SK-N-SH treated with all-trans-retinoic acid at 6 μM for 48 hours (cell line): ENCODE results near the gene BOK.

Experiments
- POU6F1 ChIP-seq: fragments of 250-450 bp; sonication (Bioruptor Pico); IDR thresholded peaks from 2 replicates; pipeline ENCODE4 v1.8.0; 2021; ENCODE audit warnings: low read depth, mild to moderate bottlenecking, moderate library complexity, borderline replicate concordance
- RARB ChIP-seq: fragments of 250-450 bp; sonication (Bioruptor Pico); IDR thresholded peaks from 2 replicates; pipeline ENCODE4 v1.8.0; 2021; ENCODE audit warnings: mild to moderate bottlenecking, moderate library complexity
- ZFP30 ChIP-seq: fragments of 450-650 bp; formaldehyde crosslinking; IDR thresholded peaks from 2 replicates; pipeline ENCODE4 v1.5.0; 2022; ENCODE audit warnings: mild to moderate bottlenecking, moderate library complexity

GRCh38 chr2:241546771-241547498 lies 11.6 kb upstream of the BOK start:
- no peak for TF ChIP-seq RARB (CRISPR knock-in tag)
- no peak for TF ChIP-seq ZFP30 (CRISPR knock-in tag)
- no peak for TF ChIP-seq POU6F1 (CRISPR knock-in tag)
